Upper lobe of right lung (tissue), 1 donor: Measurements from ENCODE around the gene KBTBD12. TPM values are rescaled to one million over a fixed set of nuclear protein-coding genes. Genes with fewer than 3 reads are reported as not detected.

Source experiments
- ATAC-seq: fragments of 200-7000 bp; cut with Tn5 transposase; one replicate; pipeline ENCODE4 v1.9.1; 2020; ENCODE audit warnings: mild to moderate bottlenecking, moderate library complexity
- DNase-seq: peaks from one replicate; pipeline ENCODE4 v3.0.0-alpha.2; 2020
- H3K27ac ChIP-seq: fragments of 200-600 bp; one replicate; pipeline ENCODE4 v1.8.0; 2022
- H3K27me3 ChIP-seq: fragments of 200-600 bp; one replicate; pipeline ENCODE4 v1.8.0; 2022; ENCODE audit warnings: mild to moderate bottlenecking
- H3K36me3 ChIP-seq: fragments of 200-600 bp; one replicate; pipeline ENCODE4 v1.8.0; 2022
- H3K4me1 ChIP-seq: fragments of 200-600 bp; one replicate; pipeline ENCODE4 v1.8.0; 2022
- H3K4me3 ChIP-seq: fragments of 200-600 bp; one replicate; pipeline ENCODE4 v1.8.0; 2022; ENCODE audit warnings: mild to moderate bottlenecking
- H3K9me3 ChIP-seq: fragments of 200-600 bp; one replicate; pipeline ENCODE4 v1.8.0; 2022
- CTCF ChIP-seq: fragments of 200-600 bp; IDR thresholded peaks from one replicate; pipeline ENCODE4 v1.8.0; 2022; ENCODE audit warnings: antibody characterized with exemption
- intact Hi-C: fragments of 100-400 bp; cut with DNase I; formaldehyde crosslinking; loops from one replicate; pipeline ENCODE4 v1.11.0; 2022
- total RNA-seq: library from RNA; stranded (reverse); fragmentation: NEBNext Ultra II Directional; extraction: Animal tissue kit (Norgen Biotek cat#: 25700); gene quantifications from one replicate; pipeline ENCODE4 v1.2.1, GENCODE V29; 2021
- donor health status: DM: no; HTN: yes; CAD: no; lungs with severe emphysema.

The KBTBD12 gene
- total RNA-seq, 1 donor from 2014 or later, result 1.3 TPM

- Histone ChIP-seq H3K4me3 (no peak overlapping the region), H3K27ac (no peak overlapping the region), H3K27me3 (no peaks in the 10 kb centered on the region), H3K36me3 (no peaks in the 10 kb centered on the region), H3K4me1 (no peaks in the 10 kb centered on the region), H3K9me3 (no peaks in the 10 kb centered on the region)
- intact Hi-C loops, result no loop called here
- no peak for DNase-seq
- ATAC-seq, result no peak
- no peak for TF ChIP-seq CTCF
Observed at GRCh38 chr3:128009952-128010846, 95.2 kb downstream of the KBTBD12 start.

GRCh38 chr3:128011140-128011539 lies 96.1 kb downstream of the KBTBD12 start:
- peak; percentile 89 for DNase-seq
- Histone ChIP-seq H3K4me3 (no peak overlapping the region), H3K9me3 (no peaks in the 10 kb centered on the region), H3K27ac (no peak overlapping the region), H3K27me3 (no peaks in the 10 kb centered on the region), H3K36me3 (no peaks in the 10 kb centered on the region), H3K4me1 (no peaks in the 10 kb centered on the region)
- intact Hi-C loops, result no loop called here
- peak; percentile 40 for TF ChIP-seq CTCF
- peak; percentile 95 for ATAC-seq

- Histone ChIP-seq H3K27ac (no peak overlapping the region), H3K36me3 (no peaks in the 10 kb centered on the region), H3K9me3 (no peaks in the 10 kb centered on the region), H3K4me1 (no peaks in the 10 kb centered on the region), H3K4me3 (no peak overlapping the region), H3K27me3 (no peaks in the 10 kb centered on the region)
- intact Hi-C loops, result no loop called here
- no peak for TF ChIP-seq CTCF
- DNase-seq (no peak), ATAC-seq (no peak)
Observed at GRCh38 chr3:128012050-128012449, 97.0 kb downstream of the KBTBD12 start.

GRCh38 chr3:128014548-128014947 lies 99.5 kb downstream of the KBTBD12 start:
- H3K27ac ChIP-seq, result no peak overlapping the region
- TF ChIP-seq CTCF, result no peak
- H3K4me3 ChIP-seq, result no peak overlapping the region
- H3K36me3 ChIP-seq, result no peaks in the 10 kb centered on the region
- no peak for DNase-seq
- no peaks in the 10 kb centered on the region for H3K27me3 ChIP-seq
- no peaks in the 10 kb centered on the region for H3K9me3 ChIP-seq
- no peaks in the 10 kb centered on the region for H3K4me1 ChIP-seq
- intact Hi-C loops, result no loop called here
- no peak for ATAC-seq

GRCh38 chr3:128016502-128016901 lies 101.5 kb downstream of the KBTBD12 start:
- TF ChIP-seq CTCF, result no peak
- H3K27me3 ChIP-seq, result no peaks in the 10 kb centered on the region
- no peaks in the 10 kb centered on the region for H3K36me3 ChIP-seq
- intact Hi-C loops, result no loop called here
- no peaks in the 10 kb centered on the region for H3K9me3 ChIP-seq
- no peak for DNase-seq
- H3K4me1 ChIP-seq, result no peaks in the 10 kb centered on the region
- ATAC-seq, result no peak
- H3K4me3 ChIP-seq, result no peak overlapping the region
- H3K27ac ChIP-seq, result no peak overlapping the region
